ENCODE data around the gene ARMC5.
"Not testable (repeated sequence)": the region's sequence is repeated elsewhere in the genome, so short reads cannot be mapped to it uniquely, and the experiment has no call there.

The ARMC5 gene

DNA sequence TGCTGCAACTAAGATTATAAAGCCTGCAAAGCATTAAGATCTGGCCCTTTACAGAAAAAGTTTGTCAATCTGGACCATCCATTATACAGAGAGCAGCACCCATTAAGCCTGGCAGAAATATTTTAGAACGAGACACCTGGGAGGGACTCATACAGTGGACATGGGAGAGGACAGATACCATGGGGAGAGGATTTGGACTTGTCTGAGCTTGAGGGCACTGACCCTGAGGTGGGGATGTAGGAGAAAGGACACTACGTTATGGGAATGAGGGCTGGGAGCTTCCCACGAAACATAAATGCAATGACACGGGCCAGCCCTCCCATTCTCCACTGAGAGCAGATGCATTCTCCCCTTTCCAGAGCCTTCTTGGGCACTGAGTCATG is 42.7 kb downstream of the ARMC5 start:
- DNase-seq: no peak

DNA sequence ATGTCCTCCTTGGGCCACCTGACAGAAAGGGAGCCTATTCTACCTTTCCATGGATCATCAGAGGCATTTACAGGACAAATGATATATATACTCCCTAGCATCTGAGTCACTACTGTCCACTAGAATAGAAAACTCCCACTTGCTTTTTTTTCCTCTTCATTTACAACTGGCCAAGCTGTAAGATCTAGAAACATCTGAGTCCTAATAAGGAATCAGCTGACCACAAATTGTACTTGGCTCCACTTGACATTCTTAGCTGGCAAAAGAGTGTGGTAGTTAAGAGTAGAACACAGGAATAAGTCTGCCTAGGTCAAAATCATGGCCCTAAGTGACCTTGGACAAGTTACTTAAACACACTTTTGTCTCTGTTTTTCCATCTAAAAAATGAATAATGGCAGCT is 43.7 kb downstream of the ARMC5 start:
- DNase-seq: no peak

DNA sequence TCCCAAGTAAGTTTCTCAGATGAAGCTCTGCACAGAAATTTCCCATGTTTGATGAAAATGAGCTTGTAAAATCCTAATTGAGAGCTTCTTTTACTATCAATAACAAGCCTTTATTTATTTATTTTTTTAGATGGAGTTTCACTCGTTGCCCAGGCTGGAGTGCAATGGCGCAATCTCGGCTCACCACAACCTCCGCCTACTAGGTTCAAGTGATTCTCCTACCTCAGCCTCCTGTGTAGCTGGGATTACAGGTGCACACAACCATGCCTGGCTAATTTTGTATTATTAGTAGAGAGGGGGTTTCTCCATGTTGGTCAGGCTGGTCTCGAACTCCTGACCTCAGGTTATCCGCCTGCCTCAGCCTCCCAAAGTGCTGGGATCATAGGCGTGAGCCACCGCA is 44.3 kb downstream of the ARMC5 start:
- not testable (repeated sequence) for DNase-seq

DNA sequence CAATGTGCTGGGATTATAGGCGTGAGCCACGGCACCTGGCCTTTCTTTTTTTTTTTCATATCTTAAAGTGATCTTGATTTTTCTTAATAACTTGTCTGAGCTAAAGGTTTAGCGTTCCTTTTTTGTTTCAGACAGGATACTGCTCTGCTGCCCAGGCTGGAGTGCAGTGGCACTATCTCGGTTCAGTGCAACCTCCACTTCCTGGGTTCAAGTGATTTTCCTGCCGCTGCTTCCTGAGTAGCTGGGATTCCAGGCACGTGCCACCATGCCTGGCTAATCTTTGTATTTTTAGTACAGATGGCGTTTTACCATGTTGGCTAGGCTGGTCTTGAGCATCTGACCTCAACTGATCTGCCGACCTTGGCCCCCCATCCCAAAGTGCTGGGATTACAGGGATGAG is 44.9 kb downstream of the ARMC5 start:
- DNase-seq: no peak

DNA sequence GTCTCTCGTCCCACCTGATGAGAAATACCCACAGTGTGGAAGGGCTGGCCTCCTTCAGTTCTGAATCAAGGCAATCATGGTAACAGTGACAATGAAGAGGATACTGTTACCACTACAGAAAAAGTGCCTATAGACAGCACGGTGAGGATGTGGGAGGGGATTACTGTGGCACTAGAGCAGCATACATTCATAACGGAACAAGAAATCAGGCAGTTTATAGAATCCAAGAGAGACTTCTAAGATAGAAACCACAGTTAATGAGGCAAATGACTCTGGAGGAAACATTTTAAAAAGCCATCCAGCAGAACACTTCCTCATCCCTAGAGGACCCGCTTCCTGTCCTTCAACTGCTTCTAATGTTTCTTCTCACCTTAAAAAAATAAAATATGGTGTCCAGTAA is 46.2 kb downstream of the ARMC5 start:
- DNase-seq: peak in 1 of 4 experiments; percentile 9

DNA sequence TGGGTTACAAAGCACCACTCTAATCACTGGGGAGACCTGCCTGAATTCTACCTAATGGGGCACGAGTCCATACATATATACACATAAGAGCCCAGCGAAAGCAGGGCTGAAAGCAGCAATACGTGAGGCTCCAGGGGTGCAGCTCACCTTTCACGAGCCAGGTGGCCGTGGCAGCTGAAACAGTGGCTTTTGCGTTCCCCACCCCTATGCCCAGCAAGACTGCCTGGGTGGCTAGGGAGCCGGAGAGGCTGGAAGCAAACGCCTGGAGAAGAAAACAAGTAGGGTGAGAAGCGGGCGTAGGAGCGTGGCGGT is 48.3 kb downstream of the ARMC5 start:
- no peak for DNase-seq

DNA sequence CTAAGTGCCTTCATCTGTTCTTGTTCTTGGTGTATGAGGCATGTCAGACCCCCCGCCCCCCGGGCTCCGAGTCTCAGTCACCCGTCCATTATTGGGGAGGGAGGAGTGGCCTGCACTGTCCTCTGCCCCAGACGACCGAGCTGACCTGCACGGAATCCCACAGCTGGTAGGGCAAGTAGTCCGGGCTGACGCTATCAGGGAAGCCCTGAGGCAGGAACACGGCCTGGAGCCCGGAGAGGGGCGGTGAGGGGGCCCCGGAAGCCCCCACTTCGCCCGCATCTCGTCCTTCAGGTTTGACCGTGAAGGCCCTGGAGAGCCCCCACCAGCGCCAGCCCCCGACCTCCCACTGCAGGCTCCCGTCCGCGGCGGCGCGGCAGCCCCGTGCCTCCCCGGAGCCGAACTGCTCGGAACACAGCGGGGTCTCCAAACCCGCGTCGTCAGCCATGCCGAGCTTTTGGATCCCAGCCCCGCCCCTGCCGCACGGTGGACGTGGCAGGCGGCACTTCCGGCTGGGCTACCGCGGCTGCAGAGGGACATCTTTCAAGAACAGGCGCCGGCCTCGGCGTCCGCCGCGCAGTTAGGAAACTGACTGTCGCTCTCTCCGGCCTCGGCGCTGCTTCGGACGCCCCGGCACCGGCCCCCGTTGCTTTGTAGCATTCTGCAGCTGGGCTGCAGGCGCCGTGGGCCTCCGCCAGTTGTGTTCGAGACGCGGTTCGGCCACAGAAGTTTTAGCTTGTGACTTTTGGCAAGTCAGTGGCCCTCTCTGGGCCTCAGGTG is 48.8 kb downstream of the ARMC5 start, which contains the start of gene RUSF1:
RUSF1 (minus strand) TSS at position 463 of the 777 bp plus-strand sequence; CDS start at position 445, 18 bp downstream.
- DNase-seq: peak; percentile 92 to 96 (median 94)

DNA sequence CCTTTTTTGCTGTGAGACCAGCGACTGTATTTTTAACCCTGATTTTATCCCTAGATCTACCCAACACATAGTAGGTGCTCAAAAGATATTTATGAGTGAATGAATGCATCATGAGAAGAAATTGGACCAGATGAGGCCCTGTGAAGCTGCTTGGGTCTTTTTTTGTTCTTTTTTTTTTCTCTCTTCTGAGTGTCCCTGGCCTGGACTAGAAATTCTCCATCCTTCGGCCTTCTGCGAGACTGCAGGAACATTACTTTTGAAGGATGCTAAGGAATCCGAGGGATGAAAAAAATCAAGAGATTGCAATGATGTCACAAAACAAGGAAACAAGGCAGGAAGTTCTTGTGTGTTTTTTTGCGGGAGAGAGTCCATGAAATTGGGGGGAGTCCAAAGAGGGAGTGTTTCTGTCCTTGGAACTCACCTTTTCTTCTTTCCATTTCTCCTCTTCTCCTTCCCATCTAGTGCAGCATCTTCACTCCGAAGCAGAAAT is 49.5 kb downstream of the ARMC5 start:
- DNase-seq: peak in 3 of 4 experiments; percentile 4 to 26 (median 16)

DNA sequence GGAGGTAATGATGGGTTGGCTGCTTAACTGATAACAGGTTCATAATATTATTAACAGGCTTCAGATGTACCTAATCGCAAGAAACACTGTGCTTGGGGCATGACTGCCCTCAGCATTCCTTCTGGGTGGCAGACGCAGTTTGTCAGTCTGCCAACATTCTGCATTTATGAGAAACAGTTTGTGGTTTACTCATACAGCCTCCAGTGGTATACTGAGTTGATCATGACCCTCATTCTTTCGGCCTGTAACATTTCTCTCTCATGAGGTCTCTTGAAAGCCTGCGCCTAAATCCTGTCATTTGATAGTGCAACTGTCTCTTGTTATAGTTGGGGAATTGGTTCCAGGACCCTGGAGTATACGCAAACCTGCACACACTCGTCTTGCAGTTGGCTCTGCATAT is 53.8 kb downstream of the ARMC5 start:
- DNase-seq: no peak

DNA sequence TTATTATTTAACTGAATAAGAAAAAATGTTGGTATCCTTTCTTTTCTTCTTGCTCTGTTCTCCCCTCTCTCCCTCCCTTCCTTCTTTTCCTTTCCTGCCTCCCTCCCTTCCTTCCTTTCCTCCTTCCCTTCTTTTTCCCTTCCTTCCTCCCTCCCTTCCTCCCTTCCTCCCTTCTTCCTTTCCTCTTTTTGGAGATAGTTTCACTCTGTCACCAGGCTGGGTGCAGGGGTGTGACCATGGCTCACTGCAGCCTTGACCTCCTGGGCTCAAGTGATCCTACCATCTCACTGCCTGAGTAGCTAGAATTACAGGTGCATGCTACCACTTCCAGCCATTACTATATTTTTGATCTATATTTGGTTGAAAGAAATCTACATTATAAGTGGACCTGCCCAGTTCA is 54.6 kb downstream of the ARMC5 start:
- no peak for DNase-seq

All from suppressor macrophage (primary cell).